Stimulated activated naive CD8-positive, alpha-beta T cell treated with anti-CD3 and anti-CD28 coated beads, Interleukin-15, amount 100 ng/mL, for 72 hours (primary cell): Measurements from ENCODE around the gene DDR2.
"Not testable (repeated sequence)": the region's sequence is repeated elsewhere in the genome, so short reads cannot be mapped to it uniquely, and the experiment has no call there.

Experiments used
- ATAC-seq: fragments of 150-1000 bp; cut with Tn5 transposase; 2 replicates; pipeline ENCODE4 v1.10.0; 2021; ENCODE audit warnings: mild to moderate bottlenecking, moderate library complexity
- DNase-seq, 2 donors: peaks; one replicate each; pipeline ENCODE4 v3.0.0; 2021 to 2022
- H3K27ac Mint-ChIP-seq, 2 donors: one replicate each; pipeline ENCODE4 v1.8.0; 2022; ENCODE audit warnings: mild to moderate bottlenecking in 2 of 2, mixed read lengths in 2 of 2, moderate library complexity in 2 of 2
- H3K27me3 Mint-ChIP-seq: one replicate; pipeline ENCODE4 v1.8.0; 2022; ENCODE audit warnings: mixed read lengths
- H3K4me1 Mint-ChIP-seq: one replicate; pipeline ENCODE4 v1.8.0; 2022; ENCODE audit warnings: mild to moderate bottlenecking, mixed read lengths
- H3K4me3 Mint-ChIP-seq, 2 donors: one replicate each; pipeline ENCODE4 v1.8.0; 2022; ENCODE audit warnings: mild to moderate bottlenecking in 2 of 2, mixed read lengths in 2 of 2, moderate library complexity in 1 of 2
- H3K9me3 Mint-ChIP-seq, 2 donors: one replicate each; pipeline ENCODE4 v1.8.0; 2022; ENCODE audit warnings: mixed read lengths in 2 of 2

The DDR2 gene

DNA sequence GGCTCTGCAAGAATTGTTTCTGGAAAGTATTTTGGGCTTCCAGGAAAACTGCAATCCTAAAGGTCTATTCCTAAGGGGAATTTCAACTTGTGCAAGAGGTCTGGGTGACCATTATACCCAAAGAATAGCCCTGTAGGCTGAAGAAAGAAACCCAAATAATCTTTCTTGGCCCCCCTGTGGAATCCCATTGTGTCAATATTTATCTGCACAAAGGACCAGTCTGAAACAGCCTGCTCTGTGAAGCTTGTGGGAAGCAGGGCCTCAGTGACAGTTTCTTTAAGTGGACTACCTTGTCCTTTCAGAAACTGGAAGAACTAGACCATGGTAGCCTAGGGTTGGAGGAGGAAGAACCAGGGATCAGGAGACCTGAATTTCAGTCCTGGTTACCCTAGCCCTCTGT lies 99.8 kb downstream of the DDR2 start:
- DNase-seq (no peak), ATAC-seq (no peak)
- Mint-ChIP-seq H3K4me3 (no peak overlapping the region), H3K9me3 (no peaks in the 10 kb centered on the region), H3K27me3 (no peaks in the 10 kb centered on the region), H3K27ac (no peak overlapping the region), H3K4me1 (no peaks in the 10 kb centered on the region)

DNA sequence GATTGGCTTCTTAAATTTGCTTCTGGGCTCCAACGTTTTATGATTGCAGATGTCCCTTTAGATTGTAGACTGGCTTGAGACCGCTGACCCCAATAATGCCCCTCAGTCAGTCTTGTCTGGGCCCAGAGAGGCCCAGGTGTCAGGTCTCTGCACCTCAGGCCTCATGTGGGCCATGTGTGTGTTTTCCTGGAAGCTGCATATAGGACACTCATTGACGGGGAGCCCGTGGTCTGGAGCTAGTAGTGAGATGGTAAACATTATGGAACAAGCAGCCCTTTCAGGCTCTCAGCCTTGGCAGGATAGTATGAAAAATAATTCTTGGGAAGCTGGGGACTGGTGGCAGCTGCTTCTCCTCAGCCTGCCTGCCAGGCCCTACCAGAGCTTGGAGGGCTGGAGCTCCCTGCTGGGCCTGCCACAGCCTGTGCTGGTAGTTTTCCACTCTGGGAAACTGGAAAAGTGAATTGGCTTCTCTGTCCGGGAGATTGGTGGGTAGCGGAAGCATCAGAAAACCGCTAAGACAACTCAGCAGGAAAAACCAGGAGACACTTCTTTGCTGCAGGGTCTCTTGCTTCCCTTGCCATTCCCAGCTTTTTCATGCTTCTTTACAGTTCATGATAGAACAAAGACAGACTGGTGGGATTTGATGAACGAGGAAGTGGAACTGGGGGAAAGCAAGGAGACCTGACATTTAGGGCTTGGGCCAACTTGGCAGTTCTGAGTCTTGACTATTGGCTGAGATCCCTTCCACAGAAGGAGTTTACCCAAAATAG lies 100.5 kb downstream of the DDR2 start:
- H3K4me3 Mint-ChIP-seq = no peak overlapping the region
- no peak for ATAC-seq
- H3K9me3 Mint-ChIP-seq = no peaks in the 10 kb centered on the region
- no peak for DNase-seq
- H3K27me3 Mint-ChIP-seq = no peaks in the 10 kb centered on the region
- H3K4me1 Mint-ChIP-seq = no peaks in the 10 kb centered on the region
- H3K27ac Mint-ChIP-seq = no peak overlapping the region

DNA sequence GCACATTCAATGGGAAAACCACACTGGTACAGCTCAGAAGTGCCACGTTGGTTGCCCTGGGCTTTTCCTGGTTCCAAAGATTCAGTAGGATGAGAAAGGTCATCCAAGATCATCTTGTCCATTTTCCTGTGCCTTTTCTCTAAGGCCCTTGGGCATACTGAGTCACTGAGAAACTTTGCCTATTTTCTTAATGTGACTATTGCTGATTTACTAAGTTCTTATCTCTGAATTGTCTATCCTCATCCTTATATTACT lies 101.0 kb downstream of the DDR2 start:
- no peak overlapping the region for H3K27ac Mint-ChIP-seq
- no peaks in the 10 kb centered on the region for H3K4me1 Mint-ChIP-seq
- no peak for DNase-seq
- H3K4me3 Mint-ChIP-seq = no peak overlapping the region
- ATAC-seq = no peak
- H3K9me3 Mint-ChIP-seq = no peaks in the 10 kb centered on the region
- no peaks in the 10 kb centered on the region for H3K27me3 Mint-ChIP-seq

DNA sequence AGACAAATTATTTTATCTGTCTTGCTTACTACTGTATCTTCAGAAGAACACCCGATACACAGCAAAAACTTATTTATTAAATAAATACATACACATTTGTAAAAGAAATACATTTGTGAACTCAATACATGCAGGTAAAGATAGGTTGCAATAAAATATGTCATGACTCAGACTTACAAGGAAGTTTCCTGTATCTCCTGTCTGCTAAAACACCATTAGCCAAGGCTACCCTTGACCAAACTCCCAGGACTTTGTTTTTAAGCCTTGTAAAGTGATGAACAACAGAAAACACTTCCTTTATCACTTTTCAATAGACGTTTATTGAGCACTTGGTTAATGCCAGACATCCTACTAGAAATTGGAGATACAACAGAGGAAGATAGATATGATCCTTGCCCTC lies 101.8 kb downstream of the DDR2 start:
- ATAC-seq = no peak
- H3K4me3 Mint-ChIP-seq = no peak overlapping the region
- H3K9me3 Mint-ChIP-seq = no peaks in the 10 kb centered on the region
- DNase-seq = no peak
- no peaks in the 10 kb centered on the region for H3K4me1 Mint-ChIP-seq
- no peaks in the 10 kb centered on the region for H3K27me3 Mint-ChIP-seq
- H3K27ac Mint-ChIP-seq = no peak overlapping the region

DNA sequence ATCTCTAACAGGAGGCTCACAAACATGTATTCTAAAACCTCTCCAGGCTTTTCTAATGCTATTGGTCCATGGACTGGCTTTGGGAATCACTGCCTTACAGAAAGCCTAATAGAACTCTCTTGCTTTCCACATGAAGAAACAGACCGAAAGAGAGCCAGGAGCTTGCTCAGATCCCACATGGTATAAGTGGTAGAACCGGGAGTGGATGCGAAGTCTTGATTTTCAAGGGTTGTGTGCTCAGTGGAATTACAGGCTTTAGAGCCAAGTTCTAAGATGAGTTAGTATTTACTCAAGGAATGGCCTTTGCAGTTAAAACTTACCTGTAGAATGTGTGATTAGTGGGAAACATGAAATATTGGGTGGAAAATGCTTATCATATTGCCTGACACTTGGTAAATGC lies 103.9 kb downstream of the DDR2 start:
- no peaks in the 10 kb centered on the region for H3K27me3 Mint-ChIP-seq
- DNase-seq (no peak), ATAC-seq (no peak)
- no peak overlapping the region for H3K27ac Mint-ChIP-seq
- no peaks in the 10 kb centered on the region for H3K9me3 Mint-ChIP-seq
- no peaks in the 10 kb centered on the region for H3K4me1 Mint-ChIP-seq
- no peak overlapping the region for H3K4me3 Mint-ChIP-seq

DNA sequence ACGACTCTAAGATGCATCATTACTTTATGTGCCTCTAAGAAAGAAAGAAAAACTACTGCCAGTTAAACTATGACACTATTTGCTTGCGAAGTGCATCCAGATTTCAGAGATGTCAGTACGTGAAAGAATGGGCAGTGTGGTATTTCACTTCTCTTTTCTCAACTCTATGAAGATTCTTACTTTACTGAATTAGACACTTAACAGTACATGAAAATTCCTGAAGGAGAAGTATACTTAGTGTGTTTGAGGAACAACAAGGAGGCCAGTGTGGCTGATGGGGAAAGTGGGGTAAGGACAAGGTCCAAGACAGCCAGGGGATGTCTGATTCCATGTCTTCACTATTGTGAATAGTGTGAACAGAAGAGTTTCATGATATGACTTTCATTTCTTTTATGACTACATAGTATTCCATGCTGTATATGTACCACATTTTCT lies 104.4 kb downstream of the DDR2 start:
- Mint-ChIP-seq H3K27ac (no peak overlapping the region), H3K4me3 (no peak overlapping the region), H3K27me3 (no peaks in the 10 kb centered on the region), H3K4me1 (no peaks in the 10 kb centered on the region), H3K9me3 (no peaks in the 10 kb centered on the region)
- ATAC-seq (no peak), DNase-seq (no peak)

DNA sequence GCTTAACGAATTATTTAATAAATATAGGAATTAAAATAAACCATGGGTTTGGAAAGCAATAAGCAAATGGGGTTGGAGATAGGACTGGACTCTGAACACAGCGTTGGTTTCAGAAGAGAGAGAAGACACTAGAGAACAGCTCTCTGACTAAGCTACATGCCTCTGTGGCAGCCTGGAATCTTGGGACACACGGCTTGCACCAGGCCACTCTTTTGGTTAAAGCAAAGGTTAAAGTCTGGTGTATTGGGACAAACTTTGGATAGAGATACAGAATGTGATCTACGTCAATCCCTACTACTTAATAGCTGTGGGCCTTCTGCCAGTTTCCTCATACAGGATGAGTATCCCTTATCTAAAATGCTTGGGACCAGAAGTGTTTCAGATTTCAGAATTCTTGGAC lies 108.5 kb downstream of the DDR2 start:
- Mint-ChIP-seq H3K9me3 (no peaks in the 10 kb centered on the region), H3K27ac (no peak overlapping the region), H3K4me3 (no peak overlapping the region), H3K27me3 (no peaks in the 10 kb centered on the region), H3K4me1 (no peaks in the 10 kb centered on the region)
- DNase-seq = no peak
- no peak for ATAC-seq

DNA sequence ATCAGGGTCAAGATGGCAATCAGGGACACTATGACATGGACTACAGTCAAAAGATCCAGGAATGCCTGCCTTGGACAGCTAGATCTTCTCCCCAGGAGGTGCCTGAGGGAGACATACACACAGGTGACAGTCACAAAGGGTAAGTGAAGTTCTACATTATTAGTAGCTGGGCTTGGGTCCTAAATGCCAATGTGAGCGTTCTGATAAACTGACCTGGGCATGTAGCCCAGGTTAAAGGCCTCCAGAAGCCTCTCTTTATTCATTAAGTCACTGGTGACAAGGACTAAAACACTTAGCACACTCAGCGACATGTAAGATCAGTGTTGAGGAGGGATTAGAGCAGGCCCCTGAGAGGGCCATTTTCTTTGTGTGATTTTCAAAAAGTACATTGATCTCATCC lies 109.3 kb downstream of the DDR2 start:
- Mint-ChIP-seq H3K4me1 (no peaks in the 10 kb centered on the region), H3K27me3 (no peaks in the 10 kb centered on the region), H3K27ac (no peak overlapping the region), H3K9me3 (peaks cover 0 to 1% of the 10 kb centered on the region in 2 donors), H3K4me3 (no peak overlapping the region)
- no peak for ATAC-seq
- no peak for DNase-seq

DNA sequence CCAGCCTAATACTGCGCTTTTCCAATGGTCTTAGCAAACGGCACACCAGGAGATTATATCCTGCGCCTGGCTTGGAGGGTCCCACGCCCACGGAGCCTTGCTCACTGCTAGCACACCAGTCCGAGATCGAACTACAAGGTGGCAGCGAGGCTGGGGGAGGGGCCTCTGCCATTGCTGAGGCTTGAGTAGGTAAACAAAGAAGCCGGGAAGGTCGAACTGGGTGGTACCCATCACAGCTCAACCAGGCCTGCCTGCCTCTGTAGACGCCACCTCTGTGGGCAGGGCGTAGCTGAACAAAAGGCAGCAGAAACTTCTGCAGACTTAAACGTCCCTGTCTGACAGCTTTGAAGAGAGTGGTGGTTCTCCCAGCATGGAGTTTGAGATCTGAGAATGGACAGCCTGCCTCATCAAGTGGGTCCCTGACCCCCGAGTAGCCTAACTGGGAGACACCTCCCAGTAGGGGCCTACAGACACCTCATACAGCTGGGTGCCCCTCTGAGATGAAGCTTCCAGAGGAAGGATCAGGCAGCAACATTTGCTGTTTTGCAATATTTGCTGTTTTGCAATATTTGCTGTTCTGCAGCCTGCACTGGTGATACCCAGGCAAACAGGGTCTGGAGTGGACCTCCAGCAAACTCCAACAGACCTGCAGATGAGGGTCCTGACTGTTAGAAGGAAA lies 114.1 kb downstream of the DDR2 start:
- DNase-seq, H3K4me3 Mint-ChIP-seq, H3K27ac Mint-ChIP-seq, H3K4me1 Mint-ChIP-seq, ATAC-seq: not testable (repeated sequence)
- Mint-ChIP-seq H3K27me3 (peaks cover 16% of the 10 kb centered on the region), H3K9me3 (peaks cover 6 to 12% of the 10 kb centered on the region in 2 donors)

DNA sequence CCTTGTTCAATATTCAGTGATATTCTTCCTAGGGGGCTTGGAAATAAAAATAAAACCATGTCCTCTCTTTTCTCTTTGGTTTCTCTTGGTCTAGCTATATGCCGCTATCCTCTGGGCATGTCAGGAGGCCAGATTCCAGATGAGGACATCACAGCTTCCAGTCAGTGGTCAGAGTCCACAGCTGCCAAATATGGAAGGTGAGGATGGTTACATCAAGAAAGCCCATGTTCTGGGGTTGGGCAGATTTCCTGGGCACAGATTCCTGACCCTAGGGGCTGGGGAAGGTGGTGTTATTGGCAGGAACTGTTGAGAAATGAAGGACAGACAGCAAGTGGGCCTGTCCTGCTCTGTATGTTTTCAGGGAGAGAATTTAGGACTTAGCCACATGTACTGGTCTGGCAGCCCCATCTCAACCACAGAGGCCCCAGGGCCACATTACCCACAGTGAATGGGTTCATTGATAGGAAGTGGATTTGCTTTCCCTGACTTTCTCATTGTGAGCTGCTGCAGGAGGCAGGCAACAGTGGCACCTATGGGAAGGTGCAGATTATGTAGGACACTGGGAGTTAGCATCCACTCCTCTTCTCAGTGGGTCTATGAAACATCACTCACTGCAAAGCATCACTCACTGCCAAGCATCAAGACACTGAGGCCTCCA lies 120.9 kb downstream of the DDR2 start:
- no peak overlapping the region for H3K4me3 Mint-ChIP-seq
- H3K9me3 Mint-ChIP-seq = no peaks in the 10 kb centered on the region
- H3K4me1 Mint-ChIP-seq = no peaks in the 10 kb centered on the region
- H3K27me3 Mint-ChIP-seq = peaks cover 1% of the 10 kb centered on the region
- DNase-seq = no peak
- ATAC-seq = no peak
- peak overlapping the region in 1 of 2 donors; percentile 46 for H3K27ac Mint-ChIP-seq

DNA sequence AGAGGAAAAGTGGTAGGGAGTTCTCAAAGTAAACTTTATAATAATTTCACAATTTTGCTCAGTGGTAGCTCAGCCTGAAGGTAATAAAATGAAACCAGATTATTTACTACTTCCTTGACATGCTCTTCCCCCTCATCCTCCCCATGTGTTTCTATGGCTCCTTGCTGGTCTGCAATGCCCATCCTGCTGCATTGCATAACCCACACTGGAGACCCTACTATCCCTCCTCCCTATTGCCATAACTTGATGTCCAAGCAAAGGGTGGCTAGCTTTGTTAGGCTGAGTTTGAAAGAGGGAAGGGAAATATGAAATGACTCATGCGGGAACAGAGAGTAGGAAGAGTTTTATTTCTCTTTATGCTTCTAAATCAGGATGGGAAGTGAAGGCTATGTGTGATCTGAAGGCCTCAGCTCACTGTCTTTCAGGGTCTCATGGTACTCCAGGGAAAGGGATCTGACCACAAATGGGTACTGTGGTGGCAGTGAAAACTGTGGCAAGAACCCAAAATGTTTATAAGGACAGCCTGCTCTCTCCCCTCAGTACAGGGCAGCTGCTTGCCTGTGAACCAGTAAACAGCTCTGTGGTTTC lies 121.8 kb downstream of the DDR2 start:
- no peaks in the 10 kb centered on the region for H3K27me3 Mint-ChIP-seq
- H3K27ac Mint-ChIP-seq = peak overlapping the region in 1 of 2 donors; percentile 63
- no peak for ATAC-seq

DNA sequence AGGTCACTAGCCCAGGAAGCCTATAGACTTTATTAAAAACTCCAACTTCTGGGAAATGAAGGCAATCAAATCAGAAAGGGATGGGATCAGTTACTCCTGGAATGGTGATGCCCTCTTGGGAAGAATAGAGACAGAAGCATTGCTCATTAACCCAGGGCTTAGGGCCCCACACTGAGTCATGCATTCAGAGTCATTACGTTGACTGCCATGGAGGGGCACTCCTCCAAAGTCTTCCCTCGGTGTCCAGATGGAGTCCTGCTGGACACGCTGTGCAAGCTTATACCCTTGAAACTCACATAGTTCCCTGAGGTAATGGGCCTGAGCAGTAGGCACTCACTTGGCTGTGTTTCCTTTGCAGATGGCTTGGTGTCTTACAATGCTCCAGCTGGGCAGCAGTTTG lies 123.0 kb downstream of the DDR2 start:
- no peak for ATAC-seq
- Mint-ChIP-seq H3K27me3 (no peaks in the 10 kb centered on the region), H3K27ac (no peak overlapping the region), H3K4me3 (no peak overlapping the region), H3K4me1 (no peaks in the 10 kb centered on the region), H3K9me3 (no peaks in the 10 kb centered on the region)
- DNase-seq = no peak

More for the DNA sequence above, 121.8 kb downstream of the DDR2 start:
- DNase-seq = no peak
- H3K4me3 Mint-ChIP-seq = no peak overlapping the region
- H3K9me3 Mint-ChIP-seq = no peaks in the 10 kb centered on the region
- no peaks in the 10 kb centered on the region for H3K4me1 Mint-ChIP-seq

DNA sequence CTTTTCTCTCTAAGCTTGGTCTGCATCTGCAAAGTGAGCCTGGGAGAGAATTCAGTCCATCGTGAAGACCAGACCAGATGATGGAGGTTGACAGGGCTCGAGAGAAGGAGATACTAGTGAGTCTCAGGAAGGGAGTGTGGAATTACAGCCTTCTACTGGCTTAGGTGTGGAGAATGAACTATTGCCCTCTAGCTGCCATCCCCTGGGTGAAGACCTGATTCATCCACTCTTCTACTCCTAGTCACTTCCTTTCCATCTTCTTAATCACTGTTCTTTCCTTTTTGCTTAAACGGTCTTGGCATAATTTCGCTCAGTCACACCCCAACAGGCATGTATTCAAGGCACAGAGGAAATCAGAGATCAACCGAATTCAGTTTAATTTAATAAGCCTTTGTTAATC lies 124.3 kb downstream of the DDR2 start:
- ATAC-seq = no peak
- no peaks in the 10 kb centered on the region for H3K27me3 Mint-ChIP-seq
- no peak for DNase-seq

DNA sequence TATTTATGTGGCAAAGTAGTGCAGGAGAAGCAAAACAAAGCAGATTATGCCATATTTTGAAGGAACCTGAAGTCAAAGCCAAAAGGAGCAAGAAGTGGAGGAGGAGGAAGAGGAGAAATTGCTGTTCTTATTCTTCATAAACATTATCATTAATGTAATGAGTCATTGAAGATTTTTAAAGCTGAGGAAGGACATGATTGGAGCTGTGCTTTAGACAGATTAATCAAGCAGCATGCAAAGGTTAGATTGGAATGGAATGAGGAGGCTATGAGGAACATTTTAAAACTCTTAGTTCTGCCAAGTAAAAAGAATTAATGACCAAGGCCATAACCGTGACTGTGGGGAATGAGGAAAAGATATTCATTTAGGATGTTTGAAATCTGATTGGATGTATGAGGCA lies 125.2 kb downstream of the DDR2 start:
- no peaks in the 10 kb centered on the region for H3K4me1 Mint-ChIP-seq
- no peaks in the 10 kb centered on the region for H3K9me3 Mint-ChIP-seq

More for the DNA sequence above, 124.3 kb downstream of the DDR2 start:
- Mint-ChIP-seq H3K4me3 (no peak overlapping the region), H3K27ac (no peak overlapping the region), H3K4me1 (no peaks in the 10 kb centered on the region), H3K9me3 (no peaks in the 10 kb centered on the region)

DNA sequence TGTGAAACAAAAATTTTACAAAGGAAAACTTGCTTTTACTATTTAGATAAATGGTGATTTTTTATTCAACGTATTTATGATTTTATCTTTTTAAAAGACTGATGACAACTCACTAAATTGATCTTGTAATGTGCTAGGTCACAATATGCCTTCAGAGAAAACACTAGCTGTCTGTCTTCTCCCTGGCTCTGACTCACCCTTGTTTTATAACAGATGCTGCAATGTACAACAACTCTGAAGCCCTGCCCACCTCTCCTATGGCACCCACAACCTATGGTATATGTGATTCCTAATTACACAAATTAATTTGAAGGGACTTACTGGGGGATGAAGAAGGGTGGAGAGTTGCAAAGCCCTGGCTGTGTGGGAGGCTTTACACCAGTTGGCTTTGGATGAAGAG lies 133.5 kb downstream of the DDR2 start:
- Mint-ChIP-seq H3K27me3 (peaks cover 7% of the 10 kb centered on the region), H3K27ac (no peak overlapping the region), H3K9me3 (no peaks in the 10 kb centered on the region), H3K4me3 (no peak overlapping the region), H3K4me1 (no peaks in the 10 kb centered on the region)
- ATAC-seq = no peak
- no peak for DNase-seq

More for the DNA sequence above, 125.2 kb downstream of the DDR2 start:
- no peaks in the 10 kb centered on the region for H3K27me3 Mint-ChIP-seq
- no peak overlapping the region for H3K27ac Mint-ChIP-seq
- no peak for DNase-seq
- H3K4me3 Mint-ChIP-seq = no peak overlapping the region
- no peak for ATAC-seq

DNA sequence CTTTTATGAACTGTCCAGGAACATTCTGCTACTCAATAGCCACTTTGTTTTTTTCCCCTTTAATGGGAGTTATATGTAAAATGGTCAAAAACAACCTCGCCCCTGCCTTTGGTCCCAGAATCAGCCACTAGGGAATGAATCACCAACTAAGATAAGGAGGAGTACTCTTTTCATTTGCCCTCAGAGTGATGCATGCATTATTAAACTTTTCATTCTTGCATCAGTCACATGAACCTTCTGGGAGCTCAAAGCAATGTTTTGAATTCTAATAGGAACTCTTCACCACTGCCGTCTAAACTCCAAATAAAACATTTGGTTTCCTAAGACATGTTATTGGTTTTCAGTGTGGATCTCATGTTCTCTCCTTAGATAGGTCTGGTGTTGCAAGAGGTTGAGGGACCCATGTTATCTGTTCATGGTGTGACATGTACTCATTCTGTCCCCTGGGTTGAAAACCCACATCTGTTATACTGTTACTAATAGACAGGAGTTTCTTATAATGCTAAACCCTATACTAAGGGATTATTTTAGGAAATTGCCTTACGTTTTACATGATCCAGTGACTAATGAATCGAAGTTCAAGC lies 140.4 kb downstream of the DDR2 start:
- no peaks in the 10 kb centered on the region for H3K4me1 Mint-ChIP-seq
- ATAC-seq (no peak), DNase-seq (no peak)
- no peak overlapping the region for H3K4me3 Mint-ChIP-seq
- peaks cover 7% of the 10 kb centered on the region for H3K27me3 Mint-ChIP-seq
- H3K27ac Mint-ChIP-seq = no peak overlapping the region
- no peaks in the 10 kb centered on the region for H3K9me3 Mint-ChIP-seq
